ENCODE results near the gene PDYN.
"Not testable (repeated sequence)": the region's sequence is repeated elsewhere in the genome, so short reads cannot be mapped to it uniquely, and the experiment has no call there.

Gene PDYN

DNA sequence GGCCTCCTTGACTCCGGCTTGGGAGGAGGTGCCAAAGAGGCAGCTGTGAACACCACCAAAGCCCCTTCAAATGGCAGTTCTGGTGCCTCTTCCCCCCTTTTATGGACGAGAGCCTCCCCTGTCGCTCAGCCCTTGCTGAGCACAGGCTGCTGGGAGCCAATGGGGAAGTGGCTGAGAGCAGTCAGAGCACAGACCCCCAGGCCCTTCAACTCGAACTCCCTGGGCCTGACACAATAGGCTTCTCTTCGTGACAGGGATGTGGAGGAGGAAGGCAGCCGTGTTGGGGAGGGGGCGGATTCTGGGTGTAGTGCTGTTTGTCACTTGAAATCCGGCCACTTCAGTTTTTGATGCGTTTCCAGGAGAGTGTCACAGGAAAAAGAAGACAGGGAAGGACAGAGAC, at the start of gene PDYN:
Gene PDYN (minus strand): TSS at position 73 of the 400 bp plus-strand sequence. CDS start 10,974 bp downstream, outside the sequence.
- no peak for DNase-seq

GRCh38 chr20:2042400-2042799, 48.5 kb upstream of the PDYN start:
- no peak for DNase-seq

DNA sequence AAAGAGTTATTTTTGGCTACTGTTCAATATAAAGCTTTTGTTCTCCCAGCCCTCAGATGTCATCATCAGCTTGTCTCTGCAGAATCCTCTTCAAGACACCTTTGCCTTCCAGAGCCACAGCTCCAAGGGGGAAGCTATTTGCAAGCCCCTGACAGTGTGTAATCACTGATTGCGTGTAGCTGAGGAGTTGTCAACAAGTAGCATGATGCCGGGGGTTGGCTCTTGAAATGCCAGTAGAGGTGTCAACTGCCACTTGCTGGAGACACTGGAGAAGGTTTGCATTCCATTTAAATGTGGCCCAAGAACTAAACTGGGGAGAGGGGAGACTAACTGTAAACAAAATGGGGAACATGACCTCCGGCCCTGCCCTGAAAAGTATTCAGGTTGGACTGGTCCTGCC, 44.3 kb upstream of the PDYN start:
- DNase-seq, result no peak

GRCh38 chr20:2037296-2037914, 43.5 kb upstream of the PDYN start:
- no peak for DNase-seq

- not testable (repeated sequence) for DNase-seq
Observed at GRCh38 chr20:2036357-2036756, 42.5 kb upstream of the PDYN start.

GRCh38 chr20:2032168-2032567, 38.3 kb upstream of the PDYN start:
- DNase-seq, result no peak

DNA sequence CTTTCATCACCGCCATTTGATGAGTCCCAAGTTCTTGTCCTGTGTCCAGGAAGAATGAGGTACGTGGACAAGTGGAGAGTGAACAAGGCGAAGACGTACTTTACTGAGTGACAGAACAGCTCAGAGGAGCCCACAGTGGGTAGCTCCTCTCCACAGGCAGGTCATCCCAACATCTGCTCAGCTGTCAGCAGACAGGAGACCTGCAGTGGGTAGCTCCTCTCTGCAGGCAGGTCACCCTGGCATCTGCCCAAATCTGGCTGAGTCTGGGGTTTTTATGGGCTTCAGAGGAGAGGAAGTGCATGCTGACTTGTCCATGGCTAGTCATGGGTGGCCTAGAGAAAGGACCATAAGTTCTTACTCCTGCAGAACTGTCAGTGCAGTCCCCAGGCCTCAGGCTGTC, 32.7 kb upstream of the PDYN start:
- no peak for DNase-seq

DNA sequence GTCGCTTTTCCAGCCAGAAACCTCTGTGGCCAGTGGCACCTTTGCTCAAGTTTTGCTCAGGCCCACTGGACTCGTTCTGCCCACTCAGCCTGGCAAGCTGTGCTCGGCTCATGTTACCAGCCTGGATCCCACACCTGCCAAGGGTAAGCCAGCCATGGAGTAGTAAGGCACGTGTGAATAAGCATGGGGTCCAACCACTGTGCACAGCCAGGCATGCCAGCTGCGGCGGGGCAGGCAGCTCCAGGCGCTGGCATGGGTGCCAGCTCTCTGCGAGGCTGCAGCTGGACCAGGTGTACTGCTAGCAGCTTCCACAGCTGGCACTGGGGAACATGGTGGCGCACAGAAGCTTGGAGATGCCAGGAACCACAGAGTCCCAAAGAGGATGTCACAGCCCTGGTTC, 32.1 kb upstream of the PDYN start:
- DNase-seq, result no peak

DNA sequence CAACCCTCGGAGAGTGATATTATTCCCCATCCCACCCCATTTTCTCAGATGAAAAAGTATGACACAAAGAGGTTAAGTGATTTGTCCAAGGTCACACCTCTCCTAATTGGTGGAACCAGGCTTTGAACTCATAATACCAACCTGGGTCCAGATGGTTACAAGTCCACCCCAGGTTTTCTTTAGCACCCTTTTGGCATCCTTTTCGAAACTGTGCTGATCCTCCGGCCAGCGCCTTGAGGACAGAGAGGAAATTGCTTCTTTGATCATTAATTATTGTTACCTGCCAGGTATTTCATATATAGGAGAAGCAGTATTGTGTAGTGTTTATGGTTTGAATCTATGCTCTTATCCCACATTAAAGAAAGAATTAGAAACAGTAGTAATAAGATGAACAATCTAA, 29.3 kb upstream of the PDYN start:
- DNase-seq, result no peak

DNA sequence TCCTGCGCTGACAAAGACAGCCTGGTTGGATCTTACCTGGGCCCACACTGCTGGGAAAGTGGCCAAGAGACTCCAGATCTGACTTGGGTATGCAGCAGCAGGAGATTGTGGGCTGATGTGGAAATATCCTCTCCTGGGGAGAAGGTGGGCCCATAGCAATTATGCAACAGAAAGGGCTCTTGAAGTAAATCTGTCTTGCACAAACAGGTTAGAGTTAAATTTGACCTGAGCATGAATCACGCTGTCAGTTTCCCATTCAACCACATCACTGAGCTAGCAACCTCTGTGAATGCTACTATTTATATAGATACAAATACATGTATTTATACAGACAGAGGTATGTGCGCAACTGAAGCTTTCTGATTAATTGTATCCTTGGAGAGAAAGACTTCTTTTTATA, 28.3 kb upstream of the PDYN start:
- DNase-seq, result no peak

DNA sequence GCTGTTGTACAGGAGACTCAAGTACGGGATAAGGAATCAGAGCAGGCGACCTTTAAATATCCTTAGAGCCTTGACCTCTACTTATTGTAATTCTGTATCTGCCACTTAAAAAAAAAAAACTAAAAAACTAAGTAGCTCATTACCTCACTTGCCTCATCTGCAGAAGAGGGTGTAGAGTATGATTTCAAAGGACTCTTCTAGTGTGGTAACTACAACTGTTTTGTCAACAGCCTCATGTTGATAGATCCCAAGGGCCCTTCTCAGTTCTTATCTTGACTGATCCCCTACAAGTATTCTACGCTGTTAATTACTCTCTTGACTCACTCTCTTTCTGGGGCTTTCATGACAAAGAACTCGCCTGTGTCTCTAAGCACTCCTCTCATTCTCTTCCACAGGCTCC, 16.7 kb upstream of the PDYN start:
- no peak for DNase-seq

- no peak for DNase-seq
Observed at GRCh38 chr20:2006452-2007361, 12.8 kb upstream of the PDYN start.

DNA sequence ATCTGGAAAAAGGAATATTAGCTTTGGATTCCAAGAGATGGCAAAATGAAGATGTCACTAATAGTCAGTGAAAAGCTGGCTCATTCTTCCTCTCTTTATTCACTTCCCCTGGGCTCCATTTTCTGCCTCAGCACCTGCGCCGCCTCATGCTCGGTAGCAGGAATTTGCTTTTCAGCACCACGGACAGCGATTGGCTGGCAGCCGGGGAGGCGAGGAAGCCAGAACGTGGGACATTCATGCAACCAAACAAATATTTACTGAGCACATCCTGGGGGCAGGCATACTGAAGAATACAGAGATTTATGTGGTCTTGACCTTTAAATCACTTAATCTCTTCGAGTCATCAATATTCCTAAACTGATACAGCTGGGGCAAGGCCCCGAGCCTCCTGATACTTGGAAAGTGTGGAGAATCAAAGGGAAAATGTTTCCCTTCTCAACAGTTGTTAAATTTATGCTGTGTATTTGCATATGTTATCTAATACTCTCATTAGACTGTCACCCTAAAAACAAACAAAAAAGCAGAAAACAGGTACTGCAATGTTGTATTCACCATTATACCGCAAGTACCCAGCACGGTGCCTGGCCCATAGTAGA, 12.1 kb upstream of the PDYN start:
- DNase-seq, result no peak

GRCh38 chr20:2005359-2005758, 11.5 kb upstream of the PDYN start:
- no peak for DNase-seq

DNA sequence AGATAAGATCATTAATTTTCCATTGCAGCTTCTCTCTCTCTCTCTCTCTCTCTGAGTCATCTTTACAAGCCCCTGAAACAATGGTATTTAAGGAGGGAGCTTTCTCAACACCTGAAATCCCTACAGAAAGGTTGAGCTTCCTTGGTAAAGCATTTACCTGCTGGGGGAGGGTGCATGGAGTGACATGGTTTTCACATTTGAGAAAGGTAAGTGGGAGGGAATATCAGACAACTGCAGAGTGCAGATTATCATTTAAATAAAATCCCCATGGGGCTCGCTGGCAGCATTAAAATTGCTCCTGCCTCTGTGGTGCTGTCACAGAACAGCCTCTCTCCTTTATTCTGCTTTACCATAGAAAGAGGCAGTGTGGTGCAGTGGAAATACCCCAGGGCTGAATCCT, 10.3 kb upstream of the PDYN start:
- no peak for DNase-seq

DNA sequence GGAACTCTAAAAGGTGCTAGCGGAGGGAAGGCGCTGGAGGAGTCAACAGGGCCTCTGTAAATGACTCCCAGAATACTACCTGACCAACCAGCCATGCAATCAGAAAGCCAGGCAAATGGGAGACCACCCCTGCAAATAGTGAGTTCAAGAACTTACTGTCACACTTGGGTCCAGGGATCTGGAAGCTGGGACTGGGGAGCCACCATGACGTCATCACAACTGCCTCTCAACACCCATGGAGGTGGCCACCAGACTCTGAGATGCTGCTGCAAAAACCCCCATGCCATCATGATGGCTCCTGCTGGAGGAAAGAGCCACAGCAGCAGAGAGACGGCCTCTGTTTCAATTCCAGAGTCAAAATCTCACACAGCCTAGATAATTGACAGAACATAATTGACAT, 8.5 kb upstream of the PDYN start:
- no peak for DNase-seq

DNA sequence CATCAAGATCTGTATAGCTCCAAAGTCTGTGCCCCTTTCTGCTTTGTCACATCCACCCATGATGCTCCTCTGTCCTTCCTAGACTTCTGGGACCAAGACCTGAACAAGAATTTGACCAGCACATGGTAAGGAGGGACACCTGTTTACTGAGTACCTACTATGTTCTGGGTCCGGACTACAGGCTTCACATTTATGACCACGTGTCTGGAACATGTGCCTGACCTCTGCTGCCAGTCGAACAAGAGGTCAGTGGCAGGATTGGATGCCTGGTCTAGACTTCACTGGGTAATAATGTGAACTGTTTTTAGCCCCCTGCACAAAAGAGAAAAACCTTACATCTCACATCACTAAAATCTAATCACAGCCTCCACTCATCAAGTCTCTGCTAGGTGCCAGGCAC, 7.3 kb upstream of the PDYN start:
- no peak for DNase-seq

- no peak for DNase-seq
Observed at GRCh38 chr20:2000285-2000684, 6.4 kb upstream of the PDYN start.

- no peak for DNase-seq
Observed at GRCh38 chr20:1998715-1999114, 4.9 kb upstream of the PDYN start.

GRCh38 chr20:1998193-1998520, 4.3 kb upstream of the PDYN start:
- no peak for DNase-seq

DNA sequence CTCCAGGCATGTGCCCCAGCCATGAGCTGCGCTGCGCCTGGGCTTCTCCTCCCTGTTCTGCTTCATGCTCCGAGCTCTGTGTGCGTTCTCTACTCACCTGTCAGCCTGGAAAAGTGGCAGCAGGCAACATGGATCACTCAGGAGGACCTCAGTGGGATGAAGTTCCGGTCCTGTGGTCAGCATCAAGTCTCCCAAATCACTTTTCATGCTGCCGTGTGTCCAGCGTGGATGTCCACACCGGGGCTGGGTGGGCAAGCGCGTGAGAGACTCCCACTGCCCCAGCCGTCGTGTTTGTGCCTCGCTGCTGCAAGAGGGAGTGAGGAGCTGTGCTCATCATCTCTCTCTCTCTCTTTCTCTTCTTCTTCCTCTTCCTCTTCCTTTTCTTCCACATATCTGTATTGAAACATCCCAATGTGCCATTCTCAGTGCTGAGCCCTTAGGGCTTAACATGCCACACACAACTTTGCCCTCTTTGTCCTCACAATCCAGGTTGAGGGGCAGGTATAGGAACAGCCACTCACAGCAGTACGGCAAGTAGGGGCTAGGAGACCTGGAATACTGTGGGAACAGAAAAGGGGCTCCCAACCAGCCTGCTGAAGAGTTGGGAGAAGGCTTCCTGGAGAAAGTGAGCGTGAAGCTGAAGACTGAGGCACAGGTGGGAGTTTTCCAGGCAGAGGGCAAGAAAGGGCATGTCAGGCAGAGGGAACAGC, 3.8 kb upstream of the PDYN start:
- DNase-seq, result no peak

GRCh38 chr20:1995531-1996310, 1.9 kb upstream of the PDYN start:
- no peak for DNase-seq

- no peak for DNase-seq
Observed at GRCh38 chr20:1994627-1995026, 769 bp upstream of the PDYN start.
